Spleen (tissue), 7 donors: Measurements from ENCODE around the gene LORICRIN.

ENCODE experiments used
- POLR2A ChIP-seq, 3 donors: fragments of 450-650 bp; IDR thresholded peaks; one replicate each; pipeline ENCODE4 v1.5.1; 2017; ENCODE audit warnings: antibody characterized with exemption in 3 of 3, mild to moderate bottlenecking in 1 of 3
- TF ChIP-seq, protein P1 (sequence below), 11 experiments: fragments of 200-600 bp in 7 of 11; fragments of 450-650 bp in 4 of 11; sonication (generic) in 4 of 11; IDR thresholded peaks in 8 of 11; conservative IDR thresholded peaks in 3 of 11; 1 replicate in 7 of 11; 2 replicates in 4 of 11; pipeline versions ENCODE4 v1.4.0 to v1.8.0; 2016 to 2021; ENCODE audit warnings: antibody characterized with exemption in 11 of 11, inconsistent platforms in 4 of 11, mild to moderate bottlenecking in 1 of 11
- donor health status: DM: no; HTN: no; CAD: no; lungs with moderate emphysema.
- donor health status: DM: no; HTN: no; CAD: no.
- donor health status: DM: no; HTN: no; CAD: no.

GRCh38 chr1:153262462-153263157, 3.1 kb downstream of the LORICRIN start:
- TF ChIP-seq, protein P1, sequence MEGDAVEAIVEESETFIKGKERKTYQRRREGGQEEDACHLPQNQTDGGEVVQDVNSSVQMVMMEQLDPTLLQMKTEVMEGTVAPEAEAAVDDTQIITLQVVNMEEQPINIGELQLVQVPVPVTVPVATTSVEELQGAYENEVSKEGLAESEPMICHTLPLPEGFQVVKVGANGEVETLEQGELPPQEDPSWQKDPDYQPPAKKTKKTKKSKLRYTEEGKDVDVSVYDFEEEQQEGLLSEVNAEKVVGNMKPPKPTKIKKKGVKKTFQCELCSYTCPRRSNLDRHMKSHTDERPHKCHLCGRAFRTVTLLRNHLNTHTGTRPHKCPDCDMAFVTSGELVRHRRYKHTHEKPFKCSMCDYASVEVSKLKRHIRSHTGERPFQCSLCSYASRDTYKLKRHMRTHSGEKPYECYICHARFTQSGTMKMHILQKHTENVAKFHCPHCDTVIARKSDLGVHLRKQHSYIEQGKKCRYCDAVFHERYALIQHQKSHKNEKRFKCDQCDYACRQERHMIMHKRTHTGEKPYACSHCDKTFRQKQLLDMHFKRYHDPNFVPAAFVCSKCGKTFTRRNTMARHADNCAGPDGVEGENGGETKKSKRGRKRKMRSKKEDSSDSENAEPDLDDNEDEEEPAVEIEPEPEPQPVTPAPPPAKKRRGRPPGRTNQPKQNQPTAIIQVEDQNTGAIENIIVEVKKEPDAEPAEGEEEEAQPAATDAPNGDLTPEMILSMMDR (IDR thresholded peaks at IDR 0.05 in 8 of 11, conservative IDR thresholded peaks at IDR 0.05 in 3 of 11), result no peak
- no peak for TF ChIP-seq POLR2A (IDR thresholded peaks at IDR 0.05)
